Lung (tissue), 12 donors: ENCODE data around the gene ADAMTS17. TPM values are rescaled to one million over a fixed set of nuclear protein-coding genes. Genes with fewer than 3 reads are reported as not detected.

Experiments used
- ATAC-seq: fragments of 200-7000 bp; cut with Tn5 transposase; one replicate; pipeline ENCODE4 v1.9.1; 2020; ENCODE audit warnings: moderate number of reproducible peaks; ENCODE audit not compliant: insufficient read depth, low FRiP score
- DNase-seq, 3 donors: peaks; one replicate each; pipeline ENCODE4 v3.0.0-alpha.2; 2013 to 2017
- H3K27ac ChIP-seq, 2 donors: one replicate each; pipeline ENCODE4 v1.5.1; 2013; ENCODE audit warnings: mild to moderate bottlenecking in 2 of 2, moderate library complexity in 2 of 2, control low read depth in 1 of 2, inconsistent platforms in 1 of 2, low read depth in 1 of 2, low read length in 1 of 2
- H3K27me3 ChIP-seq, 3 donors: one replicate each; pipeline ENCODE4 v1.5.1; 2013; ENCODE audit warnings: low read length in 2 of 3; ENCODE audit not compliant: control insufficient read depth in 3 of 3, insufficient read depth in 3 of 3
- H3K36me3 ChIP-seq, 4 donors: one replicate each; pipeline ENCODE4 v1.5.1; 2013; ENCODE audit warnings: low read length in 4 of 4, mild to moderate bottlenecking in 1 of 4, moderate library complexity in 1 of 4; ENCODE audit not compliant: control insufficient read depth in 4 of 4, insufficient read depth in 4 of 4
- H3K4me1 ChIP-seq, 5 donors: one replicate each; pipeline ENCODE4 v1.5.1; 2013; ENCODE audit warnings: low read length in 5 of 5, mild to moderate bottlenecking in 2 of 5, moderate library complexity in 1 of 5; ENCODE audit not compliant: control insufficient read depth in 5 of 5, insufficient read depth in 5 of 5
- H3K4me3 ChIP-seq: one replicate; pipeline ENCODE4 v1.5.1; 2013; ENCODE audit warnings: mild to moderate bottlenecking, control low read depth, moderate library complexity
- H3K9ac ChIP-seq, 2 donors: one replicate each; pipeline ENCODE4 v1.5.1; 2013; ENCODE audit warnings: low read length in 2 of 2, control low read depth in 1 of 2; ENCODE audit not compliant: insufficient read depth in 1 of 2
- H3K9me3 ChIP-seq, 4 donors: one replicate each; pipeline ENCODE4 v1.5.1; 2013; ENCODE audit warnings: low read length in 3 of 4, mild to moderate bottlenecking in 1 of 4, moderate library complexity in 1 of 4; ENCODE audit not compliant: control insufficient read depth in 4 of 4, insufficient read depth in 3 of 4
- WGBS, 2 donors: extraction: QIAGEN DNeasy Blood & Tissue Kit; methylation state at CpG; one replicate each; pipeline ENCODE4 v1.1.7; 2013; 5-methylcytosine and 5-hydroxymethylcytosine counted together
- polyA plus RNA-seq, 2 donors: library from polyadenylated mRNA; stranded (reverse); fragments of 200-250 nt; gene quantifications; one replicate each; pipeline ENCODE4 v1.2.1, GENCODE V29; 2013
- total RNA-seq, 2 donors: library from RNA; depleted of rRNA in 1 of 2; stranded (reverse); fragments of >200 nt in 1 of 2; gene quantifications; one replicate each; pipeline ENCODE4 v1.2.1, GENCODE V29; 2014 to 2021
- TF ChIP-seq, protein P1 (sequence below): IDR thresholded peaks from 2 replicates; pipeline ENCODE4 v1.5.1; 2012; ENCODE audit warnings: mild to moderate bottlenecking; ENCODE audit errors: control extremely low read depth, extremely low read depth
- donor health status: control.
- donor health status: control.
- donor health status: Bipolar disorder and iron deficiency.
- donor health status: healthy.
- donor health status: DM: yes; HTN: yes; CAD: no.

Gene ADAMTS17
- total and polyA plus RNA-seq, 4 donors = 0.47 to 6.6 (median 2.2) TPM

DNA sequence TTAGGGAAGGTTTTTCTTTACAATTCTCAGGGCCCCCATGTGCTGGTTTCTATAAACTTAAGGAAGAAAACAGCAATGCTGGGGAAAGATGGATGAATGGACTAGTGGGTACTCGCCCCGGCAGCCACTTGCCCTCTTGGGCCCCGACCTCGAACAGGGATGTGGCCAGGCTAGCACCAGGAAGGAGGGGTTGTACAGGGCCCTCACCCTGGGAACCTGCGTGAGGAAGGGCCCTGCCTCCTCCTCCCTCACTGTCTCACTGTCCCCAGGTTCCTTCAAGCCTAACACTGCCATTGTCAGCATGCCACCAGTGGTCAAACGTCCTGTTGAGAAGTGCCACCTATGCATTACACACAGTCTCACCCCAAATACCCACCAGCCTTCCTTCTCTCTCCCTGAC is 9.1 kb downstream of the ADAMTS17 start:
- no peak for DNase-seq
- no peaks in the 10 kb centered on the region for H3K9me3 ChIP-seq
- H3K27me3 ChIP-seq = no peaks in the 10 kb centered on the region
- no peak overlapping the region for H3K4me3 ChIP-seq
- no peaks in the 10 kb centered on the region for H3K36me3 ChIP-seq
- H3K27ac ChIP-seq = no peak overlapping the region
- H3K9ac ChIP-seq = no peak overlapping the region
- no peak for ATAC-seq
- peaks cover 0 to 6% (median 0%) of the 10 kb centered on the region in 5 donors for H3K4me1 ChIP-seq
- WGBS, 2 donors = 59 to 69% methylated on average over 6 of the region's 6 CpGs
- TF ChIP-seq, protein P1, sequence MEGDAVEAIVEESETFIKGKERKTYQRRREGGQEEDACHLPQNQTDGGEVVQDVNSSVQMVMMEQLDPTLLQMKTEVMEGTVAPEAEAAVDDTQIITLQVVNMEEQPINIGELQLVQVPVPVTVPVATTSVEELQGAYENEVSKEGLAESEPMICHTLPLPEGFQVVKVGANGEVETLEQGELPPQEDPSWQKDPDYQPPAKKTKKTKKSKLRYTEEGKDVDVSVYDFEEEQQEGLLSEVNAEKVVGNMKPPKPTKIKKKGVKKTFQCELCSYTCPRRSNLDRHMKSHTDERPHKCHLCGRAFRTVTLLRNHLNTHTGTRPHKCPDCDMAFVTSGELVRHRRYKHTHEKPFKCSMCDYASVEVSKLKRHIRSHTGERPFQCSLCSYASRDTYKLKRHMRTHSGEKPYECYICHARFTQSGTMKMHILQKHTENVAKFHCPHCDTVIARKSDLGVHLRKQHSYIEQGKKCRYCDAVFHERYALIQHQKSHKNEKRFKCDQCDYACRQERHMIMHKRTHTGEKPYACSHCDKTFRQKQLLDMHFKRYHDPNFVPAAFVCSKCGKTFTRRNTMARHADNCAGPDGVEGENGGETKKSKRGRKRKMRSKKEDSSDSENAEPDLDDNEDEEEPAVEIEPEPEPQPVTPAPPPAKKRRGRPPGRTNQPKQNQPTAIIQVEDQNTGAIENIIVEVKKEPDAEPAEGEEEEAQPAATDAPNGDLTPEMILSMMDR = no peak

DNA sequence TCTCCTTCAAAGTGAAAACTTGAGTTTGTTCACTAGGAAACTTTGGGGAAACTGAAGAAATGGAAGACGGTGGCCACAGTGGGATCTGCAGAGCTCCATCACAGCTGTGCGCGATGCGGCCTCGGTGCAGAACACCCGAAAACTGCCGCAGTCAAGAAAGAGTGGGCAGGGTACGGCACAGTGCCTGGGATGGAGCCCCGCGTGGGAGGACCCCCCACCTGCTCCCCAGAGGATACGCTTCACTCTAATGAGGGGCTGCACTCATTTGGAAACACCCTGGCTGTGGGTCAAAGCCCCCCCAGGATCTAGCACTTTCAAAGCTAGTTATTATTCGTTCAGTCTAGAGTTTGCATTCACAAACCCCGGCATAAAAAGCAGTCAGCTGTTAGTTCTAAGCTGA is 9.5 kb downstream of the ADAMTS17 start:
- ATAC-seq = no peak
- WGBS, 2 donors = 85 to 86% methylated on average over 13 of the region's 13 CpGs
- no peak for DNase-seq
- TF ChIP-seq, protein P1 = no peak
- Histone ChIP-seq H3K27me3 (no peaks in the 10 kb centered on the region), H3K27ac (no peak overlapping the region), H3K4me1 (peaks cover 0 to 6% (median 0%) of the 10 kb centered on the region in 5 donors), H3K36me3 (no peaks in the 10 kb centered on the region), H3K9ac (no peak overlapping the region), H3K9me3 (no peaks in the 10 kb centered on the region), H3K4me3 (no peak overlapping the region)

DNA sequence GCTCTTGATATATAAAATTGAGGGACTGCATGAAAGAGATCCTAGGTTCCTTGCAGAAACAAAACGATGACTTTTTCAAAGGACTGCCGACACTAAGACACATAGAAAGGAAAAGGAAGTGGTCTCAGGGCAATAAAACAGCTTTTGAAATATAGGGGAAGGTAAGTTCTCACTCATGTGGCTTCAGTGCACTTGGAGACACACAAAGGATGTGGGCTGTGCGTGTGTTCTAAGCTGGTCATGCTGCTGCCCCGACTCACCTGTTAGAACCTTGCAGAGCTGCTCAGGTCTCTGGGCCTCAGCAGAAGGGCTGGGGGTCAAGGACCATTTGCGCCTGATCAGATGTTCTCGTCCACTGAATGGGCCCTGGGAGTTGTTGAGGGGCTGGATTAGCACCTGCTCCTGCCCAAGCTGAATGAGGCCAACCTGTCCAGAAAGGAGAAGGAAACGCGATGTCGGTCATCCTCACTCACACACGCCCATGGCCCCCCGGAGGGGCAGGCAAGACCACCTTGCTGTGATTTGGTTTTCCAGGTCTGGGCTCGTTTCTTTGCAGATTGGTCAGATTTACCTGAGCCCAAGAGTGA is 11.1 kb downstream of the ADAMTS17 start:
- no peak for DNase-seq
- Histone ChIP-seq H3K4me1 (peaks cover 0 to 2% (median 0%) of the 10 kb centered on the region in 5 donors), H3K9me3 (no peaks in the 10 kb centered on the region), H3K4me3 (no peak overlapping the region), H3K9ac (no peak overlapping the region), H3K27me3 (no peaks in the 10 kb centered on the region), H3K36me3 (no peaks in the 10 kb centered on the region), H3K27ac (no peak overlapping the region)
- ATAC-seq = no peak
- 67 to 70% methylated on average over 12 of the region's 12 CpGs for WGBS, 2 donors
- TF ChIP-seq, protein P1 = no peak

DNA sequence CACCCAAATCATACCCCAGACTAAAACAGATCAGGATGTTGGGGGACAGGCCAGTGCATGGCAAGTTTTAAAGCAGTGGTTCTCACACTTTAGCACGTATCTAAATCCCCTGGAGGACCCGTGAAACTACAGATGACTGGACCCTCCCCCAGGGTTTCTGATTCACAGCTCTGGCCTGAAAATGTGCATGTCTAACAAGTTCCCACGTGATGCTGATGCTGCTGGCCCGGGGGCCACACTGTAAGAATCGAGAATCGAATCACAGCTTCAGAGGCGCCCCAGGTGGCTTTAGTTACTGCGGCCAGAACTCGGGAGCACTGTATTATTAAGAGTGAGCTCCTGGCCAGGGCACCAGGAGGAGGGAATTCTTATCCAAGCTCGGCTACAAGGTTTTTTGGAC is 11.6 kb downstream of the ADAMTS17 start:
- Histone ChIP-seq H3K27me3 (no peaks in the 10 kb centered on the region), H3K27ac (no peak overlapping the region), H3K4me1 (no peaks in the 10 kb centered on the region), H3K9ac (no peak overlapping the region), H3K4me3 (no peak overlapping the region), H3K9me3 (peaks cover 0 to 3% (median 0%) of the 10 kb centered on the region in 4 donors), H3K36me3 (no peaks in the 10 kb centered on the region)
- ATAC-seq = no peak
- TF ChIP-seq, protein P1 = no peak
- WGBS, 2 donors = 64 to 68% methylated on average over 10 of the region's 10 CpGs
- DNase-seq = no peak
